ENCODE measurements around the gene MMRN2. TPM values are rescaled to one million over a fixed set of nuclear protein-coding genes. Genes with fewer than 3 reads are reported as not detected.

MMRN2 gene
- total and polyA plus RNA-seq, 4 donors: 1.7 to 12.1 (median 8.6) TPM

DNA sequence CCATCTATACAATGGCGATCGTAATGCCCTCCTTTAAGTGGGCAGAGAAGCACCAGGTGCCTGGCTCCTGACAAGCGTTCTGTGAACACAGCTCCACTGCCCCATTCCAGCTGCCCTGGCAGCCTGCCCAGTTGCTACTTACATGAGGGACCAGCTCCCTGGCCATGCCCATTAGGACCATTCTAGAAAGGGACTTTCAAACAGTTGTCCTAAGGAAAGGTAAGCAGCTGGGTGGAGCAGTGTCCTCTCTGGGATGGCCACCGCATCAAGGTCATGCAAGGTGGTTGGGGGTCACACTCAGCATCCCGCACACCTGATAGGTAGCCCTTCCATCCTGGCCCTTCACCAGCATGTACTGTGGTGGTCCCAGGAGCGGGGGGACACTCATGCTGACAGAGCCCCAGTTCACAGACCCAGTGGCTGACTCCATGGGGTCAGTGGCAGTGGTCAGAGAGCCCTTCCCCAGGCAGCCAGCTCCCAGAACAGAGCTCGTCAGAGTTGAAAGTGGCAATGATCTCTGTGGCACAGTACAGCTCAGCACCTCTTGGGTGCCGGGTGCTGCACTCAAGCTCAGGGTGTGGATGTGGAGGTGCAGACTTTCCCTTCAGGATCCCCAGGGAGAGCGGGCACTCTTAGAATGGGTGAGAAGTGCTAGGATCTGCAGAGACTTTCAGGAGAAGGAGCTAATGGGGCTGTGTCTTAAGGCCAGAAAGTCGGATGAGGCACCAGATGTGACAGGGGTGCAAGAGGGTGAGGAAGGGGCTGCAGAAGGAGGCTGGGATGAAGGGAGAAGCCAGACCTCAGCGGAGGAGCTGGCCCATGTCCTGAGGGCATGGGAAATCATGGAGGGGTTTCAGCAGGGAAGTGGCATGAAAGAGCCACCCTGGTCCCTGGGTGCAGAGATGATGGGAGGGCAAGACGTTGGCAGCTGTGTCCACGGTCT is 10.9 kb downstream of the MMRN2 start:
- no peak for TF ChIP-seq GABPA (IDR thresholded peaks at IDR 0.05 in 1 of 2, conservative IDR thresholded peaks at IDR 0.05 in 1 of 2)
- TF ChIP-seq HNF4G (IDR thresholded peaks at IDR 0.05): no peak
- TF ChIP-seq YY1 (IDR thresholded peaks at IDR 0.05): no peak
- TF ChIP-seq NR2F2 (IDR thresholded peaks at IDR 0.05): no peak
- no peak for TF ChIP-seq FOXA1 (IDR thresholded peaks at IDR 0.05)
- 89% methylated on average over 13 of the region's 13 CpGs for WGBS
- H3K27me3 ChIP-seq (ENCODE audit: control insufficient read depth in 4 of 4, insufficient read depth in 4 of 4, low read length in 3 of 4): no peaks in the 10 kb centered on the region
- peaks cover 12 to 33% (median 21%) of the 10 kb centered on the region in 4 donors for H3K4me1 ChIP-seq (ENCODE audit: control insufficient read depth in 4 of 4, insufficient read depth in 4 of 4, low read length in 3 of 4)
- no peak overlapping the region for H3K9ac ChIP-seq (ENCODE audit: low read depth in 1 of 2, low read length in 2 of 2)
- no peak for DNase-seq (ENCODE audit: low spot score)
- H3K36me3 ChIP-seq (ENCODE audit: control insufficient read depth in 4 of 4, insufficient read depth in 3 of 4, low read depth in 1 of 4, low read length in 3 of 4): no peaks in the 10 kb centered on the region
- no peak overlapping the region for H3K27ac ChIP-seq (ENCODE audit: low read depth in 1 of 2, low read length in 2 of 2)
- H3K9me3 ChIP-seq (ENCODE audit: control insufficient read depth in 4 of 4, low read length in 3 of 4): no peaks in the 10 kb centered on the region
- H3K4me3 ChIP-seq (ENCODE audit: low read depth in 1 of 3, low read length in 3 of 3): no peak overlapping the region

- H3K9me3 ChIP-seq (ENCODE audit: control insufficient read depth in 4 of 4, low read length in 3 of 4): no peaks in the 10 kb centered on the region
- 83% methylated on average over 18 of the region's 18 CpGs for WGBS
- DNase-seq (ENCODE audit: low spot score): no peak
- no peak overlapping the region for H3K27ac ChIP-seq (ENCODE audit: low read depth in 1 of 2, low read length in 2 of 2)
- TF ChIP-seq CTCF (IDR thresholded peaks at IDR 0.05; ENCODE audit: low read depth, low read length, missing input control): no peak
- TF ChIP-seq EGR1 (IDR thresholded peaks at IDR 0.05; ENCODE audit: low read depth in 2 of 2): no peak
- no peak for TF ChIP-seq HNF4G (IDR thresholded peaks at IDR 0.05)
- TF ChIP-seq NR2F2 (IDR thresholded peaks at IDR 0.05): no peak
- TF ChIP-seq REST (IDR thresholded peaks at IDR 0.05): no peak
- TF ChIP-seq SP1 (IDR thresholded peaks at IDR 0.05): no peak
- TF ChIP-seq FOXA1 (IDR thresholded peaks at IDR 0.05): no peak
- TF ChIP-seq, protein P1, sequence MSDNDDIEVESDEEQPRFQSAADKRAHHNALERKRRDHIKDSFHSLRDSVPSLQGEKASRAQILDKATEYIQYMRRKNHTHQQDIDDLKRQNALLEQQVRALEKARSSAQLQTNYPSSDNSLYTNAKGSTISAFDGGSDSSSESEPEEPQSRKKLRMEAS (IDR thresholded peaks at IDR 0.05): no peak
- TF ChIP-seq FOXA2 (IDR thresholded peaks at IDR 0.05): no peak
- no peak for TF ChIP-seq RAD21 (IDR thresholded peaks at IDR 0.05)
- TF ChIP-seq HNF4A (conservative IDR thresholded peaks at IDR 0.05): no peak
- TF ChIP-seq ATF3 (IDR thresholded peaks at IDR 0.05): no peak
- no peak for TF ChIP-seq YY1 (IDR thresholded peaks at IDR 0.05)
- no peak for TF ChIP-seq JUND (IDR thresholded peaks at IDR 0.05)
- no peak for TF ChIP-seq RXRA (IDR thresholded peaks at IDR 0.05)
- TF ChIP-seq GABPA (IDR thresholded peaks at IDR 0.05 in 1 of 2, conservative IDR thresholded peaks at IDR 0.05 in 1 of 2): no peak
- TF ChIP-seq ZBTB33 (IDR thresholded peaks at IDR 0.05): no peak
- TF ChIP-seq TAF1 (conservative IDR thresholded peaks at IDR 0.05): no peak
- no peaks in the 10 kb centered on the region for H3K27me3 ChIP-seq (ENCODE audit: control insufficient read depth in 4 of 4, insufficient read depth in 4 of 4, low read length in 3 of 4)
- H3K36me3 ChIP-seq (ENCODE audit: control insufficient read depth in 4 of 4, insufficient read depth in 3 of 4, low read depth in 1 of 4, low read length in 3 of 4): no peaks in the 10 kb centered on the region
- H3K4me1 ChIP-seq (ENCODE audit: control insufficient read depth in 4 of 4, insufficient read depth in 4 of 4, low read length in 3 of 4): peaks cover 12 to 34% (median 24%) of the 10 kb centered on the region in 4 donors
- H3K9ac ChIP-seq (ENCODE audit: low read depth in 1 of 2, low read length in 2 of 2): no peak overlapping the region
- no peak overlapping the region for H3K4me3 ChIP-seq (ENCODE audit: low read depth in 1 of 3, low read length in 3 of 3)
Measured at GRCh38 chr10:86945361-86946212, 11.8 kb downstream of the MMRN2 start.

All from liver (tissue), 9 donors.